Naive thymus-derived CD8-positive, alpha-beta T cell (primary cell): Measurements from ENCODE around the gene CD79A. TPM values are rescaled to one million over a fixed set of nuclear protein-coding genes. Genes with fewer than 3 reads are reported as not detected.
A peak's percentile ranks its signal among the peaks of the same experiment; 100 is the strongest.
"Not testable (repeated sequence)": the region's sequence is repeated elsewhere in the genome, so short reads cannot be mapped to it uniquely, and the experiment has no call there.

ENCODE experiments used
- ATAC-seq, 2 donors: fragments of 150-1000 bp; cut with Tn5 transposase in 1 of 2; sonication (Bioruptor Pico), chemical (Tn5 transposase) in 1 of 2; 1 replicate in 1 of 2; 2 replicates in 1 of 2; pipeline ENCODE4 v1.10.0; 2021; ENCODE audit warnings: mild to moderate bottlenecking in 2 of 2, moderate library complexity in 2 of 2
- POLR2A ChIA-PET: fragments of 350-600 bp; sonication (Branson Sonifier 250); formaldehyde crosslinking; loops from one replicate; lab custom pipeline; 2021; ENCODE audit warnings: antibody characterized with exemption; lab: Charles Lee
- DNase-seq, 10 donors: peaks; one replicate each; pipeline versions ENCODE4 v3.0.0 to v3.0.0-alpha.2; 2020 to 2022
- H3K27ac Mint-ChIP-seq, 10 donors: one replicate each; pipeline ENCODE4 v1.8.0; 2020 to 2022; ENCODE audit warnings: mild to moderate bottlenecking in 10 of 10, mixed read lengths in 10 of 10, moderate library complexity in 4 of 10, inconsistent platforms in 1 of 10
- H3K27me3 Mint-ChIP-seq, 5 donors: one replicate each; pipeline ENCODE4 v1.8.0; 2021 to 2022; ENCODE audit warnings: mixed read lengths in 5 of 5
- H3K36me3 Mint-ChIP-seq, 3 donors: one replicate each; pipeline ENCODE4 v1.8.0; 2020 to 2022; ENCODE audit warnings: mixed read lengths in 3 of 3, mild to moderate bottlenecking in 2 of 3, inconsistent platforms in 1 of 3
- H3K4me1 Mint-ChIP-seq, 4 donors: one replicate each; pipeline ENCODE4 v1.8.0; 2021 to 2022; ENCODE audit warnings: mixed read lengths in 4 of 4
- H3K4me3 Mint-ChIP-seq, 10 donors: one replicate each; pipeline ENCODE4 v1.8.0; 2020 to 2022; ENCODE audit warnings: mild to moderate bottlenecking in 10 of 10, mixed read lengths in 10 of 10, moderate library complexity in 6 of 10, inconsistent platforms in 1 of 10
- H3K9me3 Mint-ChIP-seq, 9 donors: one replicate each; pipeline ENCODE4 v1.8.0; 2020 to 2022; ENCODE audit warnings: mixed read lengths in 9 of 9, mild to moderate bottlenecking in 3 of 9, inconsistent platforms in 1 of 9, moderate library complexity in 1 of 9
- polyA plus RNA-seq, 3 donors: library from polyadenylated mRNA; unstranded; fragments of 300-500 nt; fragmentation: Illumina TruSeq; gene quantifications; one replicate each; pipeline ENCODE4 v1.2.3, GENCODE V29; 2021
- total RNA-seq, 8 experiments: library from RNA in 2 of 8; stranded (reverse) in 2 of 8; gene quantifications; one replicate each; pipeline ENCODE4 v1.2.3 and lab custom pipeline; 2021 to 2026

The CD79A gene
- total and polyA plus RNA-seq, 5 experiments from 2014 or later, result 48.6 to 88.2 (median 54.9) TPM

DNA sequence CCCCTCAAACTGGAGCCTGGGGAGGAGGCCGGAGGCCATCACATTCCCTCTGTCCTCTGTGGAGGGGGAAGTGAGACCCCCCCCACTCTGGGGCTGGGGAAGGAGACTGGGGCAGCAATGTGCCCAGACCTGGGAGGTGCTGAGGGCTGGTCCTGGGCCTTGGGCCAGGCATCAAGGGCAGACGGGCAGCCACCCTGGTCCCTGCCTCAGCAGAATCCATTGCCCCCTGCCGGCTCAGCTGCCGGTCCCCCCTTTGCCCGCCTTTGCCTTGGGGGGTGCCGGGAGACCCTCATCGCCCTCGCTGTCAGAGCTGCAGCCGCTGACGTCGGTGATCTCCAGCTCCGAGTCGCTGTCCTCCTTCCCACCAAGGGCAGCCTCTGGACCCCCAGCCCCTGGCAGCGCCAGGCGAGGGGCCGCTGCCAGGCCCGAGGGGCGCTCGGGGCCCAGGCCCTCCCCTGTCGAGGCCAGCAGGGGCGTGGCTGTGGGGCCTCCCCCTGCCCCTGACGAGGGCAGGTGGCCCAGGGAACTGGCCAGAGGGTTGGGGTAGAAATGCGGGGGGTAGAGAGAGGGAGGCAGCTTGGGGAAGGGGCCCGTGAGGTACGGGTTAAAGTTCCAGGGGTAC, 31.0 kb downstream of the CD79A start:
- H3K36me3 Mint-ChIP-seq, result peaks cover 0 to 49% (median 0%) of the 10 kb centered on the region in 3 donors
- H3K4me1 Mint-ChIP-seq, result peaks cover 41 to 84% (median 59%) of the 10 kb centered on the region in 4 donors
- no peaks in the 10 kb centered on the region for H3K9me3 Mint-ChIP-seq

DNA sequence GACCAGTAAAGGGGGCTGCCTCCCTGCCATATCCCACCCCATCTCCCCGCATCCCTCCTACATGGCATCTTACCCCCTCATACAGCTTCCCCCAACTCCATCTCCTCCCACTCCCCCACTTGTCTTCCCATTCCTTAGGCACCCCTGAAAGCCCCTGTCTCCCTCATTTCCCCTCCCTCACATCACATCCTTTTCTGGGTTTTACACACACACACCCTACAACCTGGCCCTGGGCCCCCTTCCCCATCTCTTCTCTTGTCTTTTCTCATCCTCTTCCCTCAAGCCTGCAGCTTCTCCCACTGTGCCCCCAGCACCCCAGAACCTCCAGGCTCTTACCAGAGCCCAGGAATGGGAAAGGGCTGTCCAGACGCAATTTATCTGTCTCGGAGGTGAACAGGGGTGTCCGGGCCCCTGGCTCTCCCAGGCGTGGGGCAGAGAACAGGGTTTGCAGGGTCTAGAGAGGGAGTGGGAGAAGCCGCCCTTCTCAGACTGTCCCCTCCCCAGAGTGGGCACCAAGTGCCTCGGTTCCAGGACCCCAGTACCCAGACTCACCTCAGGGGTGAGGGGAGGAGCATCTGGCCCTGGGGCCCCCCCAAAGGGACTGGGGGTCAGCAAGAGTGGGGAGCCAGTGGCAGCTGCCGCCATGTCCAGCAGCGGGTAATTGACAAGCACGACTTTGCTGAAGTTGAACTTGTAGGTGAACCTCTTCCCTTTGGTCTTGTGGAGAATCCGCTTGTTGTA, 31.8 kb downstream of the CD79A start:
- peaks cover 44 to 87% (median 61%) of the 10 kb centered on the region in 4 donors for H3K4me1 Mint-ChIP-seq
- H3K4me3 Mint-ChIP-seq, result peak overlapping the region in 2 of 10 donors; percentile 22 to 48
- peaks cover 0 to 41% (median 0%) of the 10 kb centered on the region in 3 donors for H3K36me3 Mint-ChIP-seq
- H3K9me3 Mint-ChIP-seq, result no peaks in the 10 kb centered on the region
- H3K27me3 Mint-ChIP-seq, result no peaks in the 10 kb centered on the region
- H3K27ac Mint-ChIP-seq, result peak overlapping the region in 8 of 10 donors; percentile 41 to 84 (median 62)
- ATAC-seq (no peak), DNase-seq (peak in 1 of 10 donors; percentile 11)
- POLR2A ChIA-PET, result interaction anchor here (0.6 to 15.2 kb wide), 10 partner anchors 7 to 49 kb away, joined by 3 to 465 read pairs (median 10); partner anchors contain the start of genes ARHGEF1, CD79A, ERFL and RPS19

More for the DNA sequence above, 31.0 kb downstream of the CD79A start:
- no peak overlapping the region for H3K4me3 Mint-ChIP-seq
- no peak for ATAC-seq
- H3K27me3 Mint-ChIP-seq, result no peaks in the 10 kb centered on the region
- POLR2A ChIA-PET, result interaction anchor here (0.6 to 15.2 kb wide), 10 partner anchors 6 to 49 kb away, joined by 3 to 465 read pairs (median 10); partner anchors contain the start of genes ARHGEF1, CD79A, ERFL and RPS19
- DNase-seq, result peak in 1 of 10 donors; percentile 11
- peak overlapping the region in 2 of 10 donors; percentile 3 to 48 for H3K27ac Mint-ChIP-seq

DNA sequence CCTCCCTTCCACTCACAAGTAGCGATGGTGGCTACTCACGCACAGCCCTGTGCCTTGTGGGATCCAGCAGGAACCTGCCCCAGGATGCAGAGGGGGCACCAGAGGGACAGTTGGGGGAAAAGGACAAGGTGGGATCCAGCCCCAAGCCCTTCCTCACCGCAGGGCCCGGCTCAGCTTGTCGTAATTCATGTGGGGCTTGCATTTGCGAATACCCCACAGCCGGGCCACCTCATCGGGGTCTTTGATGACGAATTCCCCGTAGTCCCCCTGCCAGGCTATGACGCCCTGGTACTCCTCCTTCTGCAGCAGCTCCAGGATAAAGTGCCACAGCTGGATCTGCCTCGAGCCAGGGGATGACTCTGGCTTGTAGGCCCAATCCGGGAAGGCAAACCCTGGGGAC, 32.6 kb downstream of the CD79A start:
- ATAC-seq (no peak), DNase-seq (no peak)
- H3K4me3 Mint-ChIP-seq, result no peak overlapping the region
- H3K27me3 Mint-ChIP-seq, result peaks cover 0 to 3% (median 0%) of the 10 kb centered on the region in 5 donors
- peaks cover 0 to 33% (median 0%) of the 10 kb centered on the region in 3 donors for H3K36me3 Mint-ChIP-seq
- POLR2A ChIA-PET, result interaction anchor here (1.1 to 15.2 kb wide), 8 partner anchors 8 to 50 kb away, joined by 3 to 465 read pairs (median 42); partner anchors contain the start of genes ARHGEF1, CD79A, ERFL and RPS19
- H3K27ac Mint-ChIP-seq, result peak overlapping the region in 5 of 10 donors; percentile 68 to 92 (median 84)
- peaks cover 43 to 86% (median 59%) of the 10 kb centered on the region in 4 donors for H3K4me1 Mint-ChIP-seq
- no peaks in the 10 kb centered on the region for H3K9me3 Mint-ChIP-seq

DNA sequence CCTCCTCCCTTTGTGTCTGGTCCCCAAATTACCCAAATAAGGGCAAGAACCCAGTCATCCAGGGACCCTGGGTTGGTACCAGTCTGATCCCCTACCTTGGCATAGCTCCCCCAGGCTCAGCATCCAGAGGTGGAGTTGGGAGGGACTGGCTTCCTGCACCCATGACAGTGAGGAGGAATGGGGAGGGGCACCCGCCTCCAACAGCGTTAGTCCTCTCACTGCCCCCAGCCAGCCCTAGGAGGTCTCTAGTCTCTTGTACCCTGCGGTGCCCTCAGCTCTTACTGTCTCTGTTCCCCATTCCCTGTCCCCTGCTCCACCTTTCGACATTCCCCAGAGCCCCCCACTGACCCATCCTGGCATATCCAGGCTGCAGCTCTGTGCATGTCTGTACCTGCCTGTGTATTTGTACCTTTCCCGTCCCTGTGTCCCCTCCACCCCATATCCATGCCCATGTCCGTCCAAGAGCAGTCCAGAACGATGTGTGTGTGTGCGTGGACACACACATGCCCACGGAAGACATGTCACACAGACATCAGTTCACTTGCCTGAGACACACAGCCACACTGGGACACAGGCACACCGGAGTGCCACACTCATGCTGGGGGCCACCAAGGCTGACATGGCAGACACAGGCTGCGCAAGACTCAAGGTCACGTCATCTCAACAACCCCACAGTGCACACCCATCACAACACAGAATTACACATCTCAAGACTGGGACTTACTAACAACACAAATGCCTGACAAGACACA, 33.3 kb downstream of the CD79A start:
- no peaks in the 10 kb centered on the region for H3K9me3 Mint-ChIP-seq
- peak overlapping the region in 8 of 10 donors; percentile 1 to 52 (median 22) for H3K4me3 Mint-ChIP-seq
- peak overlapping the region; percentile 64 to 92 (median 88) for H3K27ac Mint-ChIP-seq
- peaks cover 0 to 3% (median 0%) of the 10 kb centered on the region in 5 donors for H3K27me3 Mint-ChIP-seq
- peaks cover 0 to 25% (median 0%) of the 10 kb centered on the region in 3 donors for H3K36me3 Mint-ChIP-seq
- DNase-seq (peak in 2 of 10 donors; percentile 31 to 43), ATAC-seq (peak; percentile 4 to 9)
- POLR2A ChIA-PET, result interaction anchor here (0.8 to 15.2 kb wide), 9 partner anchors 8 to 51 kb away, joined by 3 to 465 read pairs (median 24); partner anchors contain the start of genes ARHGEF1, CD79A, ERFL and RPS19
- H3K4me1 Mint-ChIP-seq, result peaks cover 42 to 79% (median 55%) of the 10 kb centered on the region in 4 donors

DNA sequence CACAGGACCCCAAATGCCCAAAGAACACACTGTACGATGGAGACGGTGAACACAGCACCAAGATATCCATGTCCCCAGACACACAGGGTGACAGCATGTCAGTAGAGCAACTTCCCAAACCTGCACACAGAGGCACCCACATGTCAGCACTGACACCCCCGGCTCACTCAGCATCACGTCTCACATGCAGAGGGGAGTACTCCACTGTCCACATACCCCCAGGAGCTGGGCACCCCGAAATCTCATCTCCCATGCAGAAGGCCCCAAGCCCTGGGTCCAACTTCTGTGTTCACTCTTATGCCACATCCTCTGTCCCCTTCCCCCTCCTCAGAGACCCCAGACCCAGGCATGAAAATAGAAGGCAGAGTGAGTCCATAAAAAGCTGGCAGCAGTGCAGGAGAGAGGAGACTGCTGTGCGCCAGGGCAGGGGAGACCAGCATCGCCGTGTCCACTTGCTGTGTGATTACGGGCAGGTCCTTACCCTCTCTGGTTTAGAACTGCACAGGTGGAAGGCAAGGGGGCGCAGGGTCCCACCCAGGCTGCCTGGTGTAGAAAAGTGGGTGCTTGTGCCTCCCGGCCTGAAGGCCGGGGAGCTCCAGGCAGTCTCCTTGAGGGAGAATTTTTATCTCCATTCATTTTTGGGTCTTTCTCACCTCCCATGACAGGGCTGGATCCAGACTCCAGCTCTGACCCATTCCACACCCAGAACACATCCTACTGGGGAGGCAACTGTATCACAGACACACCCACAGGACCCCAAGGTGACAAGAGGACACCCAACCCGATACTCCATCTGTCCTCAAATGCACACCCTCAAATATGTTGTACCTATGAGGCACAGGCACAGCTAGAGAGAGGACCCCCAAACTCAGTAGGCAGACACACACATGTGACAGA, 34.2 kb downstream of the CD79A start:
- peaks cover 0 to 3% (median 0%) of the 10 kb centered on the region in 5 donors for H3K27me3 Mint-ChIP-seq
- peaks cover 38 to 71% (median 49%) of the 10 kb centered on the region in 4 donors for H3K4me1 Mint-ChIP-seq
- no peaks in the 10 kb centered on the region for H3K9me3 Mint-ChIP-seq
- H3K27ac Mint-ChIP-seq, result peak overlapping the region; percentile 82 to 92 (median 88)
- POLR2A ChIA-PET, result interaction anchor here (0.8 to 15.2 kb wide), 14 partner anchors 8 to 51 kb away, joined by 3 to 465 read pairs (median 8); partner anchors contain the start of genes ARHGEF1, CD79A, ERFL and RPS19
- ATAC-seq, result peak; percentile 18 to 35
- peak overlapping the region; percentile 18 to 79 (median 66) for H3K4me3 Mint-ChIP-seq
- DNase-seq, result peak in 2 of 10 donors; percentile 39 to 45
- peaks cover 0 to 17% (median 0%) of the 10 kb centered on the region in 3 donors for H3K36me3 Mint-ChIP-seq

DNA sequence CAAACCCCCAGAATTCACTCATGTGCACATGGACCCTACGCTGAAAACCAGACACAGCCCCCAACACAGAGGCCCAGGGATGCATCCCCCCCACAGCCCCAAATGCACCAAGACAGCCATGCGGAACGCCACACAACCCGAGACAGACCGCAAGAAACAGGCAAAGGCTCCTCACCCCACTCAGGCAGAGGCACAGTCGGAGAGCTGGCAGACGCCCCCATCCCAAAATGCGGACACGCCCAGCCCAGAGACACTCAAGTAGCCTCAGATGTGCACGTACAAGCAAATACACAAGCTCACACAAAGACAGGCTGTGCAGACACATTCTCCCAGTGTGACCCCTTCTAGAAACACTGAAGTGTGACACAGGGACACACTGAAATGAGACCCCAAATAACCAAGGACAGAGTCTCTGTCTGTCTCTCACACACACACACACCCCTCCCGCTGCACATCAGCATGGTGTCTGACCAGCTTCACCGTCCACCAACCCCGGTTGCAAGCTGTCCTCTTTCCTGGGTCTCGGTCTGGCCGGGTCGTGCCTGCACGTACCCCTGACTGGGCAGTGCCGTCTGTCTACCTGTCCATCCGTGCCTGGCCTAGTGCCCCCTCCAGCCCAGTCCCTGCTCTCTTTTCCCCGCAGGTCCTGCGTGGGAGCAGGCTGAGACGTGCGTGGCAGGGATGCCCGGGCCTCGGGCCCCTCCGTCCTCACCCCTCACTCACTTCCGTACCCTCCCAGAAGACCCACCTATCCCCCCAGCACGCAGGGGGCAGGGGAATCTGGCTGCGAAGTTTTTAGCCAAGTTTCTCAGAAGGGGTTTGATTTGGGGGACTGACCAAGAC, 35.0 kb downstream of the CD79A start:
- Mint-ChIP-seq H3K4me3 (peak overlapping the region in 9 of 10 donors; percentile 52 to 79 (median 67)), H3K27me3 (peaks cover 0 to 3% (median 0%) of the 10 kb centered on the region in 5 donors), H3K36me3 (peaks cover 0 to 10% (median 0%) of the 10 kb centered on the region in 3 donors), H3K4me1 (peaks cover 34 to 62% (median 45%) of the 10 kb centered on the region in 4 donors), H3K27ac (peak overlapping the region; percentile 82 to 92 (median 88)), H3K9me3 (no peaks in the 10 kb centered on the region)
- POLR2A ChIA-PET, result interaction anchor here (0.8 to 15.2 kb wide), 12 partner anchors 7 to 52 kb away, joined by 3 to 465 read pairs (median 10); partner anchors contain the start of genes ARHGEF1, CD79A, ERFL and RPS19
- DNase-seq (peak in 1 of 10 donors; percentile 43), ATAC-seq (peak in 1 of 2 donors; percentile 7)

DNA sequence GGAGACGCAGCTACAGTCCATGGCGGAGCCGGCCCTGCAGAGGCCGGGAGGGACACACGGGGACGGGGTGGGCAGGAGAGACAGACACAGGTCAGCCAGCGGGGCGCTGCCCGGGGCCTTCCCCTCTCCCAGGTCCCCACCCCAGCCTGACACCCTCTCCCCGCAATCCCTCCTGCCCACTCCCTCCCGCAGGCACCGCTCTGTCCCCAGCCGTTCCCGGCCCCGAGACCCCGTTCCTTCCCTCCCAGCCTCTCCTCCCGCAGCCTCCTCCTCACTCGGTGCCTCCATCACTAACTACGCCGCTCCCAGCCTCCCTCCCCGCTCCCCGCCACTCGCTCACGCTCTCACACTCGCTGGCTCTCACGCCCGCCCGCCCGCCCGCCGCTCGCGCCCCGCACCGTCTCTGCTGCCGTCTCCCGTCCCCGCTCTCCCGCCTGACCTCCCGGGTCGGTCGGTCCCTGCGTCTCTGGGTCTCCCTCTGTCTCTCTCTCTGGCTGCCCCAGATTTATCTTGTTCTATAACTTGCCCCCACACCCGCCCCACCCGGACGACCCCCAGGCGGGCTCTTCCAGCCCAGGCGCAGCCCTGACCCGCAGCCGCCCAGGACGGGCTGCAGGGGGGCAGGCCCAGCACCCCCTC, 35.9 kb downstream of the CD79A start:
- POLR2A ChIA-PET, result interaction anchor here (2.0 to 15.2 kb wide), 7 partner anchors 11 to 53 kb away, joined by 9 to 465 read pairs (median 61); partner anchors contain the start of genes ARHGEF1, CD79A, ERFL and RPS19

DNA sequence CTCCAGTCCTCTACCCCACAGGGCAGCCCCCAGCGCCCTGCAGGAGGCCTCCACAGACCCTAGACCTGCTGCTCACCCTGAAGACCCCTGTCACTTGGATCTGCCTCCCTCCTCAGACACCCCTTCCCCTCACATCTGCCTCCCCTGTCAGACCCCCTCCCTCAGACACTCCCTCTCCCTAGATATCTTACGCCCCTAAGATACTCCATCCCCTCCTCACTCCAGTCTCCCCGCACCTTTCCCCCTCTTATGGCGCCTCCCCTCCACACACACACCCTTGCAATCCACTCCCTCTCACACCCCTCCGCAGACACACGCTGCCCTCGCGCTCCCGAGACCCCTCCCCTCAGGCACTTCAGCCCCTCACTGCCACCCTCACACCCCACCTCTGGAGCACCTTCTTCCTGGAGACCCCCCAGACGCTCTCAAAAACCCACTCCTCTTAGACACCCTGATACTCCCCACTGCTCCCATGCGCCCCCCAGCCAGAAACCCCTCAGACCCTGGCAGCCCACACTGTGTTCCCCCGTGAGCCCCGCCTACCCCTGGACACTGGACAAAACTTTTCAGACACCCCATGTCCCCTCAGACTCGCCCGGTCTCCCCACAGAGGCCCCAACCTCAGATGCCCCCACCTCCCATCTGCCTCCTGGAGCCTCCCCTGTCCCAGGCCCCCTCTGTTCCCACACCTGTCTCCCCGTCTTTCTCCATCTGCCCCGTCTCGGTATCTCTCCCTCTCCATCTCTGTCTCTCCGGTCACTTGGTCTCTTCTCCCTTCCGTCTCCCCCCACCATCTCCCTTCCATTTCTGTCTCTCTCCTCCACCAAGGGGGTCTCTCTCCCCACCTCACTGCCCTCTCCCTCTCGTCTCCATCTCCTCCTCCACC, 36.7 kb downstream of the CD79A start:
- peaks cover 0 to 3% (median 0%) of the 10 kb centered on the region in 5 donors for H3K27me3 Mint-ChIP-seq
- peak overlapping the region in 7 of 10 donors; percentile 16 to 92 (median 55) for H3K27ac Mint-ChIP-seq
- POLR2A ChIA-PET, result interaction anchor here (5.7 kb wide), 1 partner anchor 12 kb away, joined by 76 read pairs; no protein-coding TSS in a partner anchor
- DNase-seq, result peak in 1 of 10 donors; percentile 62
- H3K9me3 Mint-ChIP-seq, result no peaks in the 10 kb centered on the region
- H3K4me3 Mint-ChIP-seq, result peak overlapping the region in 9 of 10 donors; percentile 36 to 86 (median 60)
- peaks cover 0 to 4% (median 0%) of the 10 kb centered on the region in 3 donors for H3K36me3 Mint-ChIP-seq
- H3K4me1 Mint-ChIP-seq, result peaks cover 34 to 55% (median 41%) of the 10 kb centered on the region in 4 donors
- peak; percentile 3 to 13 for ATAC-seq

More for the DNA sequence above, 35.9 kb downstream of the CD79A start:
- peak; percentile 27 to 32 for ATAC-seq
- peaks cover 34 to 57% (median 42%) of the 10 kb centered on the region in 4 donors for H3K4me1 Mint-ChIP-seq
- H3K27ac Mint-ChIP-seq, result peak overlapping the region in 5 of 10 donors; percentile 31 to 92 (median 85)
- H3K36me3 Mint-ChIP-seq, result peaks cover 0 to 5% (median 0%) of the 10 kb centered on the region in 3 donors
- DNase-seq, result peak in 5 of 10 donors; percentile 31 to 64 (median 38)
- H3K27me3 Mint-ChIP-seq, result peaks cover 0 to 3% (median 0%) of the 10 kb centered on the region in 5 donors
- H3K9me3 Mint-ChIP-seq, result no peaks in the 10 kb centered on the region
- H3K4me3 Mint-ChIP-seq, result peak overlapping the region in 9 of 10 donors; percentile 36 to 86 (median 55)

DNA sequence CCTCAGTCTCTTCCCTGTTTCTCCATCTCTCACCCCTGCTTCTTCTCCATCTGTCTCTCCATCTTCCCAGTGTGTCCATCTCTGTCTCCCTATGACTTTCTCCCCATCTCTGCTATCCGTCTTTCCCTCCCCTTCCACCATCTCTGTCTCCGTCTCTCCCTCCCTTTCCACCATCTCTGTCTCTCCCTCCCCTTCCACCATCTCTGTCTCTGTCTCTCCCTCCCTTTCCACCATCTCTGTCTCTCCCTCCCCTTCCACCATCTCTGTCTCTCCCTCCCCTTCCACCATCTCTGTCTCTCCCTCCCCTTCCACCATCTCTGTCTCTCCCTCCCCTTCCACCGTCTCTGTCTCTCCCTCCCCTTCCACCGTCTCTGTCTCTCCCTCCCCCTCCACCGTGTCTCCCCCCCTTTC, 37.4 kb downstream of the CD79A start:
- Mint-ChIP-seq H3K4me1 (peaks cover 29 to 48% (median 37%) of the 10 kb centered on the region in 4 donors), H3K4me3 (peak overlapping the region in 8 of 10 donors; percentile 36 to 86 (median 64)), H3K27ac (peak overlapping the region in 5 of 10 donors; percentile 2 to 92 (median 55))
- H3K9me3 Mint-ChIP-seq, ATAC-seq, H3K36me3 Mint-ChIP-seq, DNase-seq, POLR2A ChIA-PET, H3K27me3 Mint-ChIP-seq: not testable (repeated sequence)
